Osteocyte (in vitro differentiated cells): Measurements from ENCODE around the gene SPATA9. TPM values are rescaled to one million over a fixed set of nuclear protein-coding genes. Genes with fewer than 3 reads are reported as not detected.

ENCODE experiments used
- DNase-seq: peaks from one replicate; pipeline ENCODE4 v3.0.0; 2021; ENCODE audit warnings: mixed read lengths; ENCODE audit not compliant: unreplicated experiment; ENCODE audit errors: extremely low spot score
- H3K27ac Mint-ChIP-seq: one replicate; pipeline ENCODE4 v1.8.0; 2021; ENCODE audit warnings: mild to moderate bottlenecking, mixed read lengths; ENCODE audit not compliant: unreplicated experiment
- H3K27me3 Mint-ChIP-seq: one replicate; pipeline ENCODE4 v1.8.0; 2021; ENCODE audit warnings: mixed read lengths; ENCODE audit not compliant: unreplicated experiment
- H3K36me3 Mint-ChIP-seq: one replicate; pipeline ENCODE4 v1.8.0; 2021; ENCODE audit warnings: mixed read lengths; ENCODE audit not compliant: unreplicated experiment
- H3K4me1 Mint-ChIP-seq: one replicate; pipeline ENCODE4 v1.8.0; 2021; ENCODE audit warnings: mixed read lengths; ENCODE audit not compliant: unreplicated experiment
- H3K4me3 Mint-ChIP-seq: one replicate; pipeline ENCODE4 v1.8.0; 2021; ENCODE audit warnings: mild to moderate bottlenecking, moderate library complexity, mixed read lengths; ENCODE audit not compliant: unreplicated experiment
- H3K9me3 Mint-ChIP-seq: one replicate; pipeline ENCODE4 v1.8.0; 2021; ENCODE audit warnings: mixed read lengths; ENCODE audit not compliant: unreplicated experiment
- total RNA-seq: library from RNA; stranded (reverse); gene quantifications from 2 replicates; pipeline ENCODE4 v1.2.1, GENCODE V29; 2021
- TF ChIP-seq, protein P1 (sequence below): fragments of 200-600 bp; sonication (generic); IDR thresholded peaks from 2 replicates; pipeline ENCODE4 v1.5.0; 2021; ENCODE audit warnings: antibody characterized with exemption, mild to moderate bottlenecking, moderate library complexity

SPATA9 gene
- total RNA-seq, 1 donor from 2014 or later: 3.0 TPM

DNA sequence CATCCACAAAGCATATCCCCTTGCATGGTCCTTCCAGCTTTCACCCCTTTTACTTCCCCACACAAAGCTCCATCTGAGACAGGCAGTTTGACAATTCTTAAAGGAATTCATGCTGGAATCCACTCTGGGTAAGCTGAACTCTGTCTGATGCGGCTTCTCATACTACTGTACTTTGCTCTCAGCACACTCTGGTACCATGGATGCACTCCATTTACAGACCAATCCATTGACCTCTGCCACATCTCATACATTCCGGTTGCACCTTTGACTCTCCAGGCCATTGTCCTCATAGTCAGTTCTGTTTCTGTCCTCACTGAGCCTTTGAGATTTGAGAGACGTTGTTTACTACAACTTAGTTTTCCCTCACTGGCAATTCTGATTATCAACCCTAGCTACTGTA, 12.2 kb downstream of the SPATA9 start:
- Mint-ChIP-seq H3K4me1 (peaks cover 56% of the 10 kb centered on the region), H3K27ac (peak overlapping the region; percentile 19), H3K4me3 (no peak overlapping the region), H3K9me3 (no peaks in the 10 kb centered on the region), H3K36me3 (no peaks in the 10 kb centered on the region), H3K27me3 (no peaks in the 10 kb centered on the region)
- DNase-seq: no peak
- TF ChIP-seq, protein P1, sequence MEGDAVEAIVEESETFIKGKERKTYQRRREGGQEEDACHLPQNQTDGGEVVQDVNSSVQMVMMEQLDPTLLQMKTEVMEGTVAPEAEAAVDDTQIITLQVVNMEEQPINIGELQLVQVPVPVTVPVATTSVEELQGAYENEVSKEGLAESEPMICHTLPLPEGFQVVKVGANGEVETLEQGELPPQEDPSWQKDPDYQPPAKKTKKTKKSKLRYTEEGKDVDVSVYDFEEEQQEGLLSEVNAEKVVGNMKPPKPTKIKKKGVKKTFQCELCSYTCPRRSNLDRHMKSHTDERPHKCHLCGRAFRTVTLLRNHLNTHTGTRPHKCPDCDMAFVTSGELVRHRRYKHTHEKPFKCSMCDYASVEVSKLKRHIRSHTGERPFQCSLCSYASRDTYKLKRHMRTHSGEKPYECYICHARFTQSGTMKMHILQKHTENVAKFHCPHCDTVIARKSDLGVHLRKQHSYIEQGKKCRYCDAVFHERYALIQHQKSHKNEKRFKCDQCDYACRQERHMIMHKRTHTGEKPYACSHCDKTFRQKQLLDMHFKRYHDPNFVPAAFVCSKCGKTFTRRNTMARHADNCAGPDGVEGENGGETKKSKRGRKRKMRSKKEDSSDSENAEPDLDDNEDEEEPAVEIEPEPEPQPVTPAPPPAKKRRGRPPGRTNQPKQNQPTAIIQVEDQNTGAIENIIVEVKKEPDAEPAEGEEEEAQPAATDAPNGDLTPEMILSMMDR: no peak

- peak overlapping the region; percentile 68 for H3K27ac Mint-ChIP-seq
- H3K36me3 Mint-ChIP-seq: no peaks in the 10 kb centered on the region
- H3K4me1 Mint-ChIP-seq: peaks cover 56% of the 10 kb centered on the region
- no peak for DNase-seq
- no peaks in the 10 kb centered on the region for H3K9me3 Mint-ChIP-seq
- TF ChIP-seq, protein P1: no peak
- H3K4me3 Mint-ChIP-seq: no peak overlapping the region
- H3K27me3 Mint-ChIP-seq: no peaks in the 10 kb centered on the region
Measured at GRCh38 chr5:95669985-95670384, 12.8 kb downstream of the SPATA9 start.

DNA sequence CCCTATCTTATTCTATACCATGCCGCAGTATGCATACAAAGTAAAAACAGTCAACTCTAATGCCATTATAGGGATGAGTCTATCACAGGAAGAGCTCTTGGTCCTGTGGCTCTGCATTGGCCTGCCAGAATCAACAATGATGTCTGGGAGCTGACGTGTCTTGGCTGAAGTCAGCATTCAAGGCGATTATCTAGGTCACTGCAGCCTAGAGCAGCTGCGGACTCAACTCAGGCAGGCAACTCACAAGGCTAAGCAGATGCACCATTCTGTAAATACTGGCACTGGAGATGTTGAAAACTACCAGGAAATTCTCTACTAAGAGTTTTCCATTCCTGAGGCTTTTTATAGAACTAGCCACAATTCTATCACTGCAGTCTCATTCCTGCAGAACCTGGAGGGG, 13.3 kb downstream of the SPATA9 start:
- DNase-seq: no peak
- no peaks in the 10 kb centered on the region for H3K9me3 Mint-ChIP-seq
- H3K27ac Mint-ChIP-seq: peak overlapping the region; percentile 68
- peaks cover 57% of the 10 kb centered on the region for H3K4me1 Mint-ChIP-seq
- H3K27me3 Mint-ChIP-seq: no peaks in the 10 kb centered on the region
- TF ChIP-seq, protein P1: no peak
- H3K36me3 Mint-ChIP-seq: no peaks in the 10 kb centered on the region
- H3K4me3 Mint-ChIP-seq: no peak overlapping the region

DNA sequence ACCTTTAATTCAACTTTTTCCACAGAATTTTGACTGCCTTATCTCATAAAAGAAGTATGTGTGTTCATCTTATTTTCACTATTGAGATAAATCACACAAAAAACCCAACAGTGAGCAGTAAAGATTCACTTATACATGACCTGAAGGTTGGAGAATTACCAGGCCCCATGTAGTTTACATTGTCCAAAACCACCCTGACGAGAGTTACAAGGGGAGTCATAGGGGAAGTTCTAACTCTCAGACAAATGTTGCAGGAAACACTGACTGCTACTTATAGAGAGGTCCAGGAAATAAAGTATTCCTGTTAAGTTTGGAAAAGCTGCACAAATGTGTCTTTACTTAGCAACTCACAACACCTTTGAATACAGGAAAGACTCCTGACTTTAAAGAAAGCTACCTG, 14.1 kb downstream of the SPATA9 start:
- no peak for DNase-seq
- Mint-ChIP-seq H3K36me3 (no peaks in the 10 kb centered on the region), H3K4me3 (no peak overlapping the region), H3K9me3 (no peaks in the 10 kb centered on the region), H3K27me3 (no peaks in the 10 kb centered on the region), H3K27ac (peak overlapping the region; percentile 68), H3K4me1 (peaks cover 61% of the 10 kb centered on the region)
- TF ChIP-seq, protein P1: no peak

DNA sequence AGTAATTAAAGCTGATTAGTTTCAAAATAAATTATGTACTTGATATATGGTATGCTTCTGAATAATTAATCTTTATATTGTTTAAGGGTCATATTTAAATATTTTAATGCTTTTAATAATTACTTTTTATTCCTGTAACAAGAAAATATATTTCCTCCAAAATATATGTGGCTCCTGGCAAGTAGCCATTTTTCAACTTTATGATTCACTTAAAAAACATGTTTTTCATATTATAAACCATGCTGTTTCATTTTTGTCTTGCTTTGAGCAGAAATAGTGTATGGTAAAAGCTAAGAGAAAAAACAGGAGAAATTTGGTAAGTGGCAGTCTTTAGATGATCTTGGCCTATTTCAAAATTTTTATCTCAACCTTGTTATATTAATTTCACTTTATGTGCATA, 14.6 kb downstream of the SPATA9 start:
- Mint-ChIP-seq H3K4me3 (no peak overlapping the region), H3K27ac (peak overlapping the region; percentile 68), H3K4me1 (peaks cover 57% of the 10 kb centered on the region), H3K27me3 (no peaks in the 10 kb centered on the region), H3K36me3 (no peaks in the 10 kb centered on the region), H3K9me3 (no peaks in the 10 kb centered on the region)
- TF ChIP-seq, protein P1: no peak
- DNase-seq: no peak
